Fibroblast of villous mesenchyme (primary cell): ENCODE data around the gene SDC4. TPM values are rescaled to one million over a fixed set of nuclear protein-coding genes. Genes with fewer than 3 reads are reported as not detected.

Experiments
- DNase-seq: peaks from one replicate; pipeline ENCODE4 v3.0.0-alpha.2; 2010; ENCODE audit warnings: low read depth
- H3K4me3 ChIP-seq: 2 replicates; pipeline ENCODE4 v1.5.1; 2011; ENCODE audit warnings: low read depth, mild to moderate bottlenecking, low read length
- CTCF ChIP-seq: IDR thresholded peaks from 2 replicates; pipeline ENCODE4 v1.5.1; 2012; ENCODE audit warnings: low read depth, mild to moderate bottlenecking, low read length; ENCODE audit not compliant: insufficient read depth
- total RNA-seq: library from RNA; depleted of rRNA; stranded (reverse); fragments of >200 nt; gene quantifications from 2 replicates; pipeline ENCODE4 v1.2.3, GENCODE V29; 2012

The SDC4 gene
- total RNA-seq, 1 donor: 178 TPM

GRCh38 chr20:45291526-45291925, 56.7 kb downstream of the SDC4 start:
- no peak overlapping the region for H3K4me3 ChIP-seq
- TF ChIP-seq CTCF: no peak
- DNase-seq: no peak

GRCh38 chr20:45290677-45291355, 57.4 kb downstream of the SDC4 start:
- peak; percentile 91 for TF ChIP-seq CTCF
- peak; percentile 65 for DNase-seq
- H3K4me3 ChIP-seq: no peak overlapping the region

GRCh38 chr20:45289942-45290676, 58.1 kb downstream of the SDC4 start:
- H3K4me3 ChIP-seq: no peak overlapping the region
- no peak for TF ChIP-seq CTCF
- DNase-seq: no peak

GRCh38 chr20:45288860-45289259, 59.4 kb downstream of the SDC4 start:
- no peak for DNase-seq
- H3K4me3 ChIP-seq: no peak overlapping the region
- no peak for TF ChIP-seq CTCF

- DNase-seq: no peak
- no peak for TF ChIP-seq CTCF
These were observed 59.8 kb downstream of the SDC4 start for GRCh38 chr20:45288376-45288775.

GRCh38 chr20:45283551-45284057, 64.6 kb downstream of the SDC4 start:
- no peak overlapping the region for H3K4me3 ChIP-seq
- no peak for TF ChIP-seq CTCF
- DNase-seq: no peak

More at GRCh38 chr20:45288376-45288775, 59.8 kb downstream of the SDC4 start:
- H3K4me3 ChIP-seq: no peak overlapping the region
